Glomerular visceral epithelial cell (primary cell): ENCODE data around the gene WDR37.
"Not testable (repeated sequence)": the region's sequence is repeated elsewhere in the genome, so short reads cannot be mapped to it uniquely, and the experiment has no call there.

Source experiments
- DNase-seq: peaks from one replicate; pipeline ENCODE4 v3.0.0-alpha.2; 2016; ENCODE audit errors: extremely low spot score

WDR37 gene

DNA sequence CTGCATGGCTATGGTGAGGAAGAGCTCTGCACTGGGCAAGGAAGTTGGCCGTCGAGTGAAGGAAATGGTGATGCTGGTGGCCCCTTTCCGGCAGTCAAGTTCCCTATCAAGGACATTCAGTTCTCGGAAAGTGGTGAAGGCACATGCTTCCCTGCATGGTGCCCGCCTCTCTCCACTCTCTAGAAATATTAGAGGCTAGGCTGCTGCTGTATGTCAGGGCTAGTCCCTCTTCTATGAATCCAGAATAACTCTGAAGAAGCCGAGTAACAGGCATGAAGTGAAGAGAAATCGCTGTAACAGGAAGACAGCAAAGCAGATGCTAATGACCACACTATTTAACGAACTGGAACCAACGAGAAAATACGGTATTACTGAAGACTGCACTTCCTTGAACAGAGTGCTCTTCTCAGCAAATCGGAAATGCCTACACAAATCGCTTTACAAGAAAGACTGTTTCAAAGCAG, 12.6 kb upstream of the WDR37 start:
- DNase-seq = no peak

- no peak for DNase-seq
Measured at GRCh38 chr10:1044146-1044545, 12.0 kb upstream of the WDR37 start.

- no peak for DNase-seq
Measured at GRCh38 chr10:1044964-1045363, 11.2 kb upstream of the WDR37 start.

DNA sequence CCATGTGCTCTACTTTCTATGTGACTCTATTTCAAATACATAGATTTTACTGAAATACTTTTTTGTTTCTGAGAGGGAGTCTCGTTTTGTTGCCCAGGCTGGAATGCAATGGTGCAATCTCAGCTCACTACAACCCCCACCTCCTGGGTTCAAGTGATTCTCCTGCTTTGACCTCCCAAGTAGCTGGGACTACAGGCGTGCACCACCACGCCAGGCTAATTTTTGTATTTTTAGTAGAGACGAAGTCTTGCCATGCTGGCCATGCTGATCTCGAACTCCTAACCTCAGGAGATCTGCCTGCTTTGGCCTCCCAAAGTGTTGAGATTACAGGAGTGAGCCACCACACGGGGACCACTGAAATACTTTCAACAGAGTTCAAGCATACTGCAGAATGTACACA, 10.8 kb upstream of the WDR37 start:
- no peak for DNase-seq

DNA sequence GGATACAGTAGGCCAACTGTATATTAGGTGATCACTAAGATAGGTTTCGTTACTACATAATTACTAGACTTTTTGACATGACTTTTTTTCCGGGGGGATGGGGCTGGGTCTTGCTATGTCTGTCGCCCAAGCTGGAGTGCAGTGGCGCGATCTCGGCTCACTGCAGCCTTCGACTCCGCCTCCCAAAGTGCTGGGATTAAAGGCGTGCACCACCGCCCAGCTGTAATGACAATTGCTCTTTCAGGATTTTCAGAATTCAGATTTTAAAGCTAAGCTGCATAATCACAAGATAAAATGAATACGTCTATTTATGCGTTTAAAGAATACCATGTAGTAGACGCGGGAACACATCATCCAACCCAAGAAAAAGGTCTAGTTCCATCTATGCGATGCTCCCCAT, 8.2 kb upstream of the WDR37 start:
- DNase-seq = no peak

DNA sequence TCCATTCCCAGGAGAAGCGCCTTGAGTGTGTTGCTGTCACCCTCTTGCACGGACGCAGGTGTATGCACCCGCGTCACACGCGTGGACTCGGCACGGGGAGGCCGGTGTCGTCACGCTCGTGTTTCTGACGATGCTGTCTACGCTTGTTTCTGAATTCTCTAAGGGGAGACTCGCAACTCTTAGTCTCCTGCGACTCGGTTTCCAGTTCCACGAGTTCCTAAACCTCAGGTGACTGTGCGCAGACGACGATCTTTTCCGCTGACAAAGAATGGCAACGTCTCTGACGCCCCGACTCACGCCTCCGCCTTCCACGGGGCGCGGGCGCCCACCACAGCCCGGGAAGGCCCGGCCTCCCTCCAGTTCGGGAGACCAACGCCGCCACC, 7.8 kb upstream of the WDR37 start:
- no peak for DNase-seq

DNA sequence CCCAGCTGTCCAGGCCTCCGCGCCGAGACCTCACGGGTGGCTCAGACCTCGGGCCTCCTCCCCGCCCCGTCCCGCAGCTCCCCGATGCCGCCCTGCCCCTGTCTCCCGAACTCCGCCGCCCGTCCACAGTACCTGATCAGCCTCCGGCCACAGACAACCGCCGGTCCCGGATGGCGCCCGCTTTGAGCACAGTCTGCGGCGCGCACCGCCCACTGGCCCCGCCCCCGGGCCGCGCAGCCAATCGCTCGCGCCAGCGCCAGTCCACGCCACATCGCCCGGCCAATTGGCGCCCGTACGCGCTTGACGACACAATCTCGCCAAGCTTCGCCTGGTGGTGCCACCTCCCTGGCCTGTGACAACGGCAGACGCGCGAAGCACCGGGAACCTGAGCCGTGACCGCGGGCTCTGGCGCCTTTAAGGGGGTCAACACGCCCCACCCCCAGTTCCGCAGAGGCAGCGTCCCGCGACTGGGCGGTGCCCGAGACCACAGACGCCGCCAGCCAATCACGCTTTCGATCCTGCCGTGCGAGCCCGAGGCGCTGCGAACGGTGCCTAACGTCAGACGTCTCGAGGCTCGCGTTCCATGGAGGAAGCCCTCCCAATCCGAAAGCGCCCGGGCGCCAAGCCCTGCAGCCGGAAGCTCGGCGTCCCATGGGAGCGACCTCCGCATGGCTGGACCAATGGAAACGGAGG, 7.3 kb upstream of the WDR37 start, which contains the start of gene IDI1:
IDI1 (minus strand) TSS at position 388 of the 693 bp plus-strand sequence; CDS start at position 272, 116 bp downstream.
- peak; percentile 99 for DNase-seq

DNA sequence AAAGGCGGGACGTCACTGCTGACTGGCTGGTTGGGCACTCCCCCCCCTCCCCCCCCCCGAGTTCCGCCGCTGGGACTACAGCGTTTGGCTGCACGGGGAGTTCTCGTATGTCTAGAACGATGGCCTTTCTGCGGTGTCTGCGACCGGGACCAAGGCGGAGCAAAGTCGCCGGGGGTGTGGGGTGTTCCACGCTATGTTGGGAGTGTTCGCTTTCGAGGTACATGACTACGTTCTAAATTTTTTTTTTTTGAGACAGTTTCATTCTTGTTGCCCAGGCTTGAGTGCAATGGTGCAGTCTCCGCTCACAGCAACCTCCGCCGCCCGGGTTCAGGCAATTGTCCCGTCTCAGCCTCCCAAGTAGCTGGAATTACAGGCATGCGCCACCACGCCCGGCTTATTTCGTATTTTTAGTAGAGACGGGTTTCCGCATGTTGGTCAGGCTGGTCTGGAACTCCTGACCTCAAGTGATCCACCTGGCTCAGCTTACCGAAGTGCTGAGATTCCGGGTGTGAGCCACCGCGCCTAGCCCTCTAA, 6.7 kb upstream of the WDR37 start:
- no peak for DNase-seq

DNA sequence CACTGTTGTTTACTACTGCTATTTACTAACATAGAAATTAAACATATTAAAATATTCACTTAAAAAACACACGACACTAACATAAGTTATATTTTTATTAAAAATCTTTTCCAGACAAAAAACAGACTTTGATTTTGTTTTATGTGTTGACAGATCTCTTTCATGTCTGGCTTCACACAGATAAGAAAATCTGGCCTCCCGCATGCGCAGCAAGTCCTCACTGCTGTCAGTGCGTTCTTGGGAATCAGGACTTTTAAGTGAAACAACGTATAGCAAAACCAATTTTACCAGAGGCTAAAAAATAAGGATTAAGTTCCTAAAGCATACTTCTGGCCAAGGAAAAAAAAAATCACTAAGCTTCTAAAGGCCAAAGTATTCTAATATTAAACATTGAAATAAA, 6.0 kb upstream of the WDR37 start:
- DNase-seq = no peak

DNA sequence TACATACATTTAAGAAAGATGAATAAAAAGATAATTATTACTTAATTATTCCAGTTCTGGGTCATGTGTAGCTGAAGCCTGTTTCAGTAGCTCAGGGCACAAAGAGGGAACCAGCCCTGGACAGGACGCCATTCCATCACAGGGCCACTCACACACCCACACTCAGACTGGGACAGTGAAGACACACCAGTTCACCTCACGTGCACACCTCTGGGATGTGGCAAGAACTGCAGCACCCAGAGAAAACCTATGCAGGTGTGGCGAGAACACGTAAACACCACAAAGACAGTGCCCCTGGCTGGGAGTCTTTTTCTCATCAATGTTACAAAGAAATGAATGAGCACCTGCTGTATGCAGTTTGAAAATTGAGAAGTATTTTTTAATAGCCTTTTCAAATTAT, 5.6 kb upstream of the WDR37 start:
- no peak for DNase-seq

GRCh38 chr10:1054684-1055083, 1.5 kb upstream of the WDR37 start:
- no peak for DNase-seq

- no peak for DNase-seq
Measured at GRCh38 chr10:1057106-1057657, 997 bp downstream of the WDR37 start.

GRCh38 chr10:1058017-1058416, 1.8 kb downstream of the WDR37 start:
- no peak for DNase-seq

DNA sequence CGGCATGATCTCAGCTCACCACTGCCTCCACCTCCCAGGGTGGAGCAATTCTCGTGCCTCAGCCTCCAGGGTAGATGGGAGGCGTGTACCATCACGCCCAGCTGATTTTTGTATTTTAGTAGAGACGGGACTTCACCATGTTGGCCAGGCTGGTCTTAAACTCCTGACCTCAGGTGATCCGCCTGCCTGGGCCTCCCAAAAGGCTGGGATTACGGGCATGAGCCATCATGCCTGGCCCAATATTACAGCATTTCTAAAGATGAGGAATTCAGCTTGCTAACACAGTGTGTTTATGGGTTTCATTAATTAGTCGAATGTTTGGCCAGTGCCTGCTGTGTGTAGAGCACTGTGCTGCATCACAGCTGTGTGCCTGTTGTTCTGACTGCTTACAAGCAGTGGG, 3.7 kb downstream of the WDR37 start:
- no peak for DNase-seq

GRCh38 chr10:1061930-1062774, 6.0 kb downstream of the WDR37 start:
- no peak for DNase-seq

GRCh38 chr10:1063232-1063865, 7.2 kb downstream of the WDR37 start:
- DNase-seq = no peak

DNA sequence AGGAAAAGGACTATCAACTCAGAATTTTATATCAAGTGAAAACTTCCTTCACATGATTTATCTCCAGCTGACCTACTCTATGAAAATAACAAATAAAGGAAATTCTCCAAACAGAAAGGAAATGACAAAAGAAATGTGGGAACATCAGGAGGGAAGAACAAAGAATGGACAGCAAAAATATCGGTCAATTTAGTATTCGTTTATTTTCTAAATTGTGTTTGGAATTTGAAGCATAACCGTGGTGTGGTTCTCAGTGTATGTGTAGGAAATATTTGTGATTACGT, 8.7 kb downstream of the WDR37 start:
- no peak for DNase-seq

- not testable (repeated sequence) for DNase-seq
Measured at GRCh38 chr10:1066734-1067133, 10.5 kb downstream of the WDR37 start.

- no peak for DNase-seq
Measured at GRCh38 chr10:1068380-1069361, 12.5 kb downstream of the WDR37 start.

- DNase-seq = no peak
Measured at GRCh38 chr10:1070919-1071318, 14.7 kb downstream of the WDR37 start.
